Measurements from ENCODE around the gene VPS13A.
"Not testable (repeated sequence)": the region's sequence is repeated elsewhere in the genome, so short reads cannot be mapped to it uniquely, and the experiment has no call there.

The VPS13A gene

DNA sequence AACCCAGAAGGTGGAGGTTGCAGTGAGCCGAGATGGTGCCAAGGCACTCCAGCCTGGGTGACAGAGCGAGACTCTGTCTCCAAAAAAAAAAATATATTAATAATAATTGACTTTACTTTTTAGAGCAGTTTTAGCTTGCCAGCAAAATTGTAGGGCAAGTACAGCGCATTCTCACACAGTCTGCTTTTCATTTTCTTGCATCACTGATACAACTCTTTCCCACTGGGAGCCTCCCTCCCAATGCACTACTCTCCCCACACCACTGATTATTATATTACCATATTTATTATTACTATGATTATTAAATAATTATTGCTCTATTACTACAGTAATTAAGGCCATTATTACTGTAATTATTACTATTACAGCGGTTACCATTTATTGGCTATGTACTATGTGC, 257.9 kb downstream of the VPS13A start:
- in situ Hi-C loops (cut with HindIII; ENCODE audit: low pct_ligation_motif_present, low sequenced_read_pairs): no loop called here
- H3K27ac ChIP-seq: no peak overlapping the region
- no peak for DNase-seq
- H3K4me3 ChIP-seq (ENCODE audit: low read depth, low read length): no peak overlapping the region
- H3K36me3 ChIP-seq (replicated peaks): no peaks in the 10 kb centered on the region
- TF ChIP-seq, protein P1, sequence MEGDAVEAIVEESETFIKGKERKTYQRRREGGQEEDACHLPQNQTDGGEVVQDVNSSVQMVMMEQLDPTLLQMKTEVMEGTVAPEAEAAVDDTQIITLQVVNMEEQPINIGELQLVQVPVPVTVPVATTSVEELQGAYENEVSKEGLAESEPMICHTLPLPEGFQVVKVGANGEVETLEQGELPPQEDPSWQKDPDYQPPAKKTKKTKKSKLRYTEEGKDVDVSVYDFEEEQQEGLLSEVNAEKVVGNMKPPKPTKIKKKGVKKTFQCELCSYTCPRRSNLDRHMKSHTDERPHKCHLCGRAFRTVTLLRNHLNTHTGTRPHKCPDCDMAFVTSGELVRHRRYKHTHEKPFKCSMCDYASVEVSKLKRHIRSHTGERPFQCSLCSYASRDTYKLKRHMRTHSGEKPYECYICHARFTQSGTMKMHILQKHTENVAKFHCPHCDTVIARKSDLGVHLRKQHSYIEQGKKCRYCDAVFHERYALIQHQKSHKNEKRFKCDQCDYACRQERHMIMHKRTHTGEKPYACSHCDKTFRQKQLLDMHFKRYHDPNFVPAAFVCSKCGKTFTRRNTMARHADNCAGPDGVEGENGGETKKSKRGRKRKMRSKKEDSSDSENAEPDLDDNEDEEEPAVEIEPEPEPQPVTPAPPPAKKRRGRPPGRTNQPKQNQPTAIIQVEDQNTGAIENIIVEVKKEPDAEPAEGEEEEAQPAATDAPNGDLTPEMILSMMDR (IDR thresholded peaks at IDR 0.05; ENCODE audit: low read depth, low read length, missing control alignments): no peak
- H3K27me3 ChIP-seq (replicated peaks): no peaks in the 10 kb centered on the region

DNA sequence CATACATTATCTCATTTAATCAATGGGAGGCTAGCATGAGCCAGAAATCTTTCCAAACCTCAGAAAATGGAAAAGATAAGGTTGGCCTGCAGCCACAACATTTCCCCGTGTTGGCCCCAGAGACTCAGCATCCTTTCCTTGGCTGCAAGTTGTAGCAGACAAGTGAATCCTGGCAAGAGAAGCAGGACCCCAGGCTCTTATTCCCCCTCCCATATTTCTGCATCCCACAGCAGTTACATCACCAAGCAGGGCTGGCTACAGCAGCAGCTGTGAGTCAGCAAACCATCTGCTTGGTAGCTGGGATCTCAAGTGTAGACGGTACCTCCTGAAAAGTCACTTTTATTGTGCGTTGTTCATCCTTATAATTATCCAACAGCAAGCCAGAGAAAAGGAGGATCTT, 258.4 kb downstream of the VPS13A start:
- Histone ChIP-seq H3K36me3 (replicated peaks) (no peaks in the 10 kb centered on the region), H3K27ac (no peak overlapping the region), H3K4me3 (ENCODE audit: low read depth, low read length) (no peak overlapping the region), H3K27me3 (replicated peaks) (no peaks in the 10 kb centered on the region)
- in situ Hi-C loops (cut with HindIII; ENCODE audit: low pct_ligation_motif_present, low sequenced_read_pairs): no loop called here
- peak; percentile 60 for DNase-seq
- TF ChIP-seq, protein P1 (IDR thresholded peaks at IDR 0.05; ENCODE audit: low read depth, low read length, missing control alignments): no peak

DNA sequence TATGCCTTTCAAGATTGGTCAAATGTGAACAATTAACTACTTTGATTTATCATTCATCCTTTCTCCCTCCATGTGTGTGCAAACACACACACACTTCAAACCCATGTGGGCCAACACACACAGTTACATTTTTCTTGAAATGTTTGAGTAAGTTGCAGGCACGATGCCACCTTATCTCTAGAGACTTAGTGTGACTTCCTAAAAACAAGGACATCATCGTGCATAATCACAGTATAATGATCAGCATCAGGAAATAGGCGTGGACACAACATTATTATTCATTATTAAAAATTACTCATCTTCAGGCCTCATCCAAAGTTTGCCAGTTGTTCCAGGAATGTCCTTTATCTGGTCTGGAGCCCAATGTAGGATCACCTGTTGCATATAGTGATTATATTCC, 261.3 kb downstream of the VPS13A start:
- TF ChIP-seq, protein P1 (IDR thresholded peaks at IDR 0.05; ENCODE audit: low read depth, low read length, missing control alignments): no peak
- Histone ChIP-seq H3K27ac (no peak overlapping the region), H3K4me3 (ENCODE audit: low read depth, low read length) (no peak overlapping the region), H3K27me3 (replicated peaks) (no peaks in the 10 kb centered on the region), H3K36me3 (replicated peaks) (no peaks in the 10 kb centered on the region)
- in situ Hi-C loops (cut with HindIII; ENCODE audit: low pct_ligation_motif_present, low sequenced_read_pairs): no loop called here
- DNase-seq: no peak

DNA sequence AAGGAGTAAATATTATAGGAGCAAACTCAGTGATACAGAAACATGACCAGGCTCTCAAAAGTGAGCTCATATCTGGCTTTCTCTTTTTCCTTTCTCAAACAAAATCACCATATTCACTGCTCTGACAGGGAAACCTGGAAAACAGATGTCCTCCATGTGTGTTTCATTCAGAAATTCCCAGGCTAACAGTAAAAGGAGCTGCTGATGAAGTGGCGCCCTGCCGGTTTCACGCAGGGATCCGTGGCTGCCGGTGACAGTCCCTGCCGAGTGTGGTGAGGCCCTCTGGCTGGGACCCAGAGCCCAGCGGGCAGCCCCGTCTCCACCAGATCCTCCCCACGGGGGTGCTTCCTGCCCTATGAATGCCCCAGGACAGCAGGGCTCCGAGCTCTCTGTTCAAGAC, 262.7 kb downstream of the VPS13A start:
- in situ Hi-C loops (cut with HindIII; ENCODE audit: low pct_ligation_motif_present, low sequenced_read_pairs): no loop called here
- Histone ChIP-seq H3K27me3 (replicated peaks) (no peaks in the 10 kb centered on the region), H3K36me3 (replicated peaks) (no peaks in the 10 kb centered on the region), H3K27ac (peak overlapping the region; percentile 87), H3K4me3 (ENCODE audit: low read depth, low read length) (peak overlapping the region; percentile 24)
- DNase-seq: peak; percentile 73
- TF ChIP-seq, protein P1 (IDR thresholded peaks at IDR 0.05; ENCODE audit: low read depth, low read length, missing control alignments): no peak

DNA sequence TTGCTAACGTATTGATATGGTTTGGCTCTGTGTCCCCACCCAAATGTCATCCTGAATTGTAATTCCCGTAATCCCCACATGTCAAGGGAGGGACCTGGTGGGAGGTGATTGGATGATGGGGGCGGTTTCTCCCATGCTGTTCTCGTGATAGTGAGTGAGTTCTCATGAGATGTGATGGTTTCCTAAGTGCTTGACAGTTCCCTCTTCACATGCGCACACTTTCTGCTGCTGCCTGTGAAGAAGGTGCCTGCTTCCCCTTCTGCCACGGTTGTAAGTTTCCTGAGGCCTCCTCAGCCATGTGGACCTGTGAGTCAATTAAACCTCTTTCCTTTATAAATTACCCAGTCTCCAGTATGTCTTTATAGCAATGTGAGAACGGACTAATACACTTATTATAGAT, 263.8 kb downstream of the VPS13A start:
- H3K4me3 ChIP-seq (ENCODE audit: low read depth, low read length); H3K36me3 ChIP-seq (replicated peaks); H3K27ac ChIP-seq; H3K27me3 ChIP-seq (replicated peaks); in situ Hi-C loops (cut with HindIII; ENCODE audit: low pct_ligation_motif_present, low sequenced_read_pairs); DNase-seq: not testable (repeated sequence)

DNA sequence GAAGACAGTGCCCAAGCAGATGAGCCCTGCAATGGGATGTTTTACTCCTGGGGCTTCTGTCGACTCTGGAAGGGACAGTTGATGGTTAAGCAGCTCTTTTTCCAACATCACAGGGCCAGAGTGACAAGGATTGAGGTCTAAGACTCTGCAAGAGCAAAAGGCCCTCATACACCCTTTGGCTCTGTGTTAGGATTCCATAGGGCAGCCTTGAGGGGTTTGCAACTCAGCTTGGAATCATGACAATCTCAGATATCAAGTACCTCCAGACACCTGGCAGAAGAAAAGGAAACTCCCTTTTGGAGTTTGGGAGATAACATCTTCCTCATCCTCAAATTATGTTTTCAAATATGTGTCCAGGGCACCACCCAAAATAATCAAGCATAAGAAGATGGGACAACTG, 265.1 kb downstream of the VPS13A start:
- Histone ChIP-seq H3K36me3 (replicated peaks) (no peaks in the 10 kb centered on the region), H3K4me3 (ENCODE audit: low read depth, low read length) (no peak overlapping the region), H3K27ac (no peak overlapping the region), H3K27me3 (replicated peaks) (no peaks in the 10 kb centered on the region)
- DNase-seq: no peak
- in situ Hi-C loops (cut with HindIII; ENCODE audit: low pct_ligation_motif_present, low sequenced_read_pairs): no loop called here
- TF ChIP-seq, protein P1 (IDR thresholded peaks at IDR 0.05; ENCODE audit: low read depth, low read length, missing control alignments): no peak

All from brain microvascular endothelial cell (primary cell).